Measurements from ENCODE around the gene MRPL39.

MRPL39 gene

DNA sequence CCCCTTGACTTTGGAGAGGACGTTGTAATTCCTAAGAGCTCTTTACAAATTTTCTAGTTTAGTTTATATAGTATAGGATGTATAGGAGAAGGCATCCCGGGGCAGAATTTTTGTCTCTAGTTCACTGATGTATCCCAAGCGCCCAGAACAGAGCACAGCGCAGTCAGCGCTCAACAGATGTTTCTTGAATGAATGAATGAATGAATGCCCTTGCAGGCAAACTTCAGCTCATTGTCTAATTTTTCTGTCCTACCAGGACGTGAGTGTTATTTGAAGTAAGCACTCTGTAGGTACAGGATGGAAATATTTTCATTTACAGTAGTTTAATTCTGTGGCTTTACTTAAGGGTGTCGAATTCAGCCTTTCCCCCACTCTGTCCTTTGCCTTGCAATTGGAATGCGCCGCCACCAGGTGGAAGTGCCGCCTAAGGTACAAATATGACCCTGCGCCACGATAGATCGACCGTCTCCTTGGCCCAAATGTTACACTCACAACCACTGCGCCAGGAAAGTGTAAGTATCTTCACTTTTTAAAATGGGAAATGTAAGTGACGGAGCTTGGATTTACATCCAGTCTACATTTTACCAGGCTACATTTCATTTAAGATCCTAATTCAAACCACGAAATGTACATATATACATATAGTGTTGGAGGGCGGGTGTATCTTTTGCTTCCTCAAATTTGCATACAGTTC lies 910 bp upstream of the MRPL39 start:
- DNase-seq = peak in 1 of 2 experiments; percentile 20

DNA sequence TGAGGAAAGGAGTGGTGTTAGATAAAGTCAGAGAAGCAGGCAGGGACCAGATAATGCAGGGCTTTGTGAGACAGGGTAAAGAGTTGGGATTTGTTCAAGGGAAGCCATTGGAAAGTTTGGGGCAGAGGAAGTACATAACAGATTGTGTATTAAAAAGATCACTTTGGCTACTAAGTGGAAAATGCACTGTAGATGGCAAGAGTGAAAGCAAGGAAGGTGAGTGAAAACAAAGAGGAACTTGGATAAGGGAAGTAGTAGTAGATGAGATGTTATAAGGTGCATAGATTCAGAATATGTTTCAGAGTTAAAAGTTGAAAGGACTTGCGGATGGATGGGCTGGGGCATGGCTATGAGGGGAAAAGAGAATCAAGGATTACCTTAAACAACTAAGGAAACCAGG lies 17.4 kb downstream of the MRPL39 start:
- DNase-seq = no peak

DNA sequence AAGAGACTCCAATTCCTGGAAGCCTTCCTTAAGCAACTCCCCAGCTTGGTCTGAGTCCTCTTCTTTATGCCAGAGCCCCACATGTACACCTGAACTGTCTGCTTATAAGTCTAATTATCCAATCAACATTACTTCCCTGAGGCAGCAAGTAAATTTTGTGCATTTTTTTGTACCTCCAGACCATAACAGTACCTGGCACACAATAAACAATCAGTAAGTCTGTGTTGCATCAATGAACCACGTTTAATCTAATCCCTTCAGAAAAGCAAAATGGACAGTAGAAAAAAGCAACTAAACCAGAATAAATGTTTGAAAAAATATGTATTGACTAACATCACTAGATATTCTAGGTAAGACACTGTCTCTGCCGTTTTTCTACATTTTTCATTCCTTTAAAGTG lies 20.5 kb downstream of the MRPL39 start:
- DNase-seq = no peak

DNA sequence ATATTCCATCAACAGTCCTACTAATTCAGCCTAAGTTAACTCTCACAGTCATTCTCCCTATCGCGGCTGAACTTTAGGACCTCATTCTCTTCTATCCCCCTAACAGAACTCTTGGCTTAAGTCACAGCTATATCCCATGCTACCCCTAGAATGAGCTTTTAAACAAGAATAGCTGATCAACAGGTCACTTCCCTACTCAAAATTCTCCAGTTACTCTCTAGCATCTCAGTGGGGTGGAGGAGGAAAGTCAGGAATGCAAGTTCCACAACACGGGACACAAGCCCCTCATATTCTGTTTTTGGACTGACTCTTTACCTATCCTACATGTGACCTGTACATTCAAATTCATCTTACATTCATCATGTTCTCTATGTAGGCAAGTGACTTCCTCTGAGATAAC lies 21.0 kb downstream of the MRPL39 start:
- no peak for DNase-seq

DNA sequence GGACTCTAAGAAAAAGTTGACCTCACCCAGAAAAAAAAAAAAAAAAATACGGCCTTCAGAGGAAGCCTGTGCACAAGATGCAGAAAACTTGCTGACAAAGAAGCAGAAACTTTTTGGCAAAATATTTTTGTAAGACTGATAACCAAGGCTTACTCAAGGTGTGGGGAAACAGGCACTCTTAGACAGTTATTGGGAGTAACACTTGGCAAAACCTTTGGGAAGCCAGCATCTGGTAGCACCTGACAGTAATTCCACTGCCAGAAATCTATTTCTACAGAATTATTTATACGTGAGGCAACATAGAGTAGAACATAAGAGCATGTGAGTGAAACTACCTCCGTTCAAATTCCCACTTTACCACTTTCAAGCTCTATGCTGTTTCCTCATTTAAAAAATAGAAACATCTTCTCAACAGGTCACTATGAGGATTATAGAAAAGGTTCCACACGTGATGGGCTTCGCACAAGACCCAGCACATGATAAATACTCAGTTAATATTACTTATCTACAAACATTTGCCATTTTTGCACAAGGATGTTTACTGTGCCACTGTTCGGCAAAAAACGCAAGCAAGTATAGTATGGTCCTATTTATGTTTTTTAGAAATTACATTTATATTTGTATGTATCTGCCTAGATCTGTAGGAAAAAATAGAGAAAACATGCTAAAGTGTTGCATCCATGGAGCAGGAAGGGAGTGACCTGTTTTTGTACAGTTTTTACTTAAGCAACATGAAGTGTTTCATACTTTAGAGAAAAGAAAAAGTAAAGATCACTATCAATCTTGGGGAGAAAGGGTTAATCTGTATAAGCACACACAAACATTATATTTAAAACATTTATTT lies 22.2 kb downstream of the MRPL39 start:
- no peak for DNase-seq

DNA sequence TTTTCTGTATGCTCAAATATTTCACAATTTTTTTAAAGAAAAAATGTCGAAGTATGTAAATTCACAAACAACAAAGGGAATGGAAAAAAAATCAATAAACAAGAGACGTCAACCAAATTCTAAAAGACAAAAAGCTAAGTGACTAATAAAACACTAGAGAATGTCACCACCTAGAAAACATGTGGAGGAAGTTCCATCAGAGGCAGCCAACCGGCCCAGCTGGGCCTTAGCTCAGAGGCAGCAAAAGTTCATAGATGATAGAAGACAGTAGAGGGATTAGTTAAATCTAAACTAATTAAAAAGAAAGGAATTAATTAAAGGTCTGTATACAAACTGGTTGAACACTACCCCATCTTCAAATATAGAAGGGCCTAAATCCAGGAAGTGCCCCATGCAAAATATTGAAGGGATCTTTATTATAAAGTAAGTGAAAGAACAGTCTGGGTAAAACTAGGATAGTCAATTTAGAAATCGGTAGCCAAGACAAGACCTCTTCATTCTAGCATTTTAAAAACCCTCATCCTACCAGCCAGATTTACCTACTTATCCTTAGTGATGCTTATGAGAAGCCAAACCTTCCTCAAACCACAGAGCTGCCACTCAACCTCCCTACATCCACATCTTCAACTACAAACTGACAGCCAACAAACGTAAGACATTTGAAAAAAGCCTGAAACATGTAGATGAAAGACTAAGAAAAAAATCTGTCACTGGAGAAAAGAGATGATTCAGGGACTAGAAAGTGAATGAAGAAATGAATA lies 23.7 kb downstream of the MRPL39 start:
- no peak for DNase-seq

DNA sequence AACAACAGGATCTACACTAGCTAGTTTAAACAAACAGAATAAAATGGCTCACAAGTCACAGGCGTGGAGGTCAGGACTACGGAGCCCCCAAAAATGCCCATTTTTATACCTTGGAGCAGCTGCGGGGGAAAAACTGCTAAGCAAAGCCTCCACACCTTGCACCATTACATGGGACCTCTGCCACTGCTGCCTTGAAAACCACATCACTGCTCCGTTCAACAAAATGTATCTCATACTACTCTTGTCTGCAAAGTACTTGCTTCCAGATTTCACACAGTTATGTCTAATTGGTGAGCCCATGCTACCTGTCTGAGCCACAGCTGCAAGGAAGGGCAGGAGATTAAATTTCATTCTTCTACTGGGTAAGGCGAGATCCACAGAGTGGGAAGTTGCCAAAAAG lies 24.4 kb downstream of the MRPL39 start:
- DNase-seq = no peak

DNA sequence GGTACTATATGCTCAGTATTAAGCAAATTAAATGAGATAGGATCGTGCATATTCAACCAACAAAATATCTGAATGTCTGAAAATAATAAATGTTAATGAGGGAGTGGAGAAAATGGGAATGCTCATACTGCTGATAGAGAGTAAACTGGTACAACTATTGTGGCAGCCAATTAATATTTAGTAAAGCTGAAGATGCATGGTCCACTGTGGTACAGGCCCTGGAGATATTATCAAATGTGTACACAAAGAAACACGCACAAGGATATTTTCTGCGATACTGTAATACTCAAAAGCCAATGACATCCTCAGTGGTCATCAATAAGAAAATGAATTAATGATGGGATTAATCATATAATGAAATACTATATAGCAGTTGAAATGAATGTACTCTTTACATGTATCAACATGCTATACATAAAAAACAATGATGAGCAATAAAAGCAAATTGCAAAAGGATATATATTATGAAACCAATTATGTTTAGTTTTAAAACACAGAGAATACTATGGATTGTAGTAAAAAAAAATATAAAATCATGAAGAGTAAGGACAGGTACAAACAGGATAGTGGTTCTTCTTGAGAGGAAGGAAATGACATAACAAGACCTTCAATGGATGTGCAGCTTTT lies 25.0 kb downstream of the MRPL39 start:
- no peak for DNase-seq

DNA sequence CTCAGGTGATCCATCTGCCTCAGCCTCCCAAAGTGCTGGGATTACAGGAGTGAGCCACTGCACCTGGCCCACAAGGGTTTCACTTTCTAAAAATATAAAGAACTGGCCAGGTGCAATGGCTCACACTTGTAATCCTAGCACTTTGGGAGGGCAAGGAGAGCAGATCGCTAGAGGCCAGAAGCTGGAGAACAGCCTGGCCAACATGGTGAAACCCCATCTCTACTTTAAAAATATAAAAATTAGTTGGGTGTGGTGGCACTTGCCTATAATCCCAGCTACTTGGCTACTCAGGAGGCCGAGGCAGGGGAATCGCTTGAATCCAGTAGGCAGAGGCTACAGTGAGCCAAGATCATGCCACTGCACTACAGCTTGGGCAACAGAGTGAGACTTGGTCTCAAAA lies 25.7 kb downstream of the MRPL39 start:
- DNase-seq = no peak

DNA sequence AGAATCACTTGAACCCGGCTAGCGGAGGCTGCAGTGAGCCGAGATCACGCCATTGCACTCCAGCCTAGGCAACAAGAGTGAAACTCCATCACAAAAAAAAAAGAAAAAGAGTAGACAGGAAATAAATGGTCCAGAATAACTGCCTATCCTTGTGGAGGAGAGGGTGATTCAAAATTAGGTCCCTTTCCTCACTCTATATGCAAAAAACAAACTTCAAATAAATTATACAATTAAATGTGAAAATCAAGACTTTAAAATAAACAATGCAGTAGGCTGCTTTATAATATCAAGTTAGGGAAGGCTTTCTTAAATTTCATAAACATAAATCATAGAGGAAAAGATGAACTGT lies 26.4 kb downstream of the MRPL39 start:
- DNase-seq = no peak

DNA sequence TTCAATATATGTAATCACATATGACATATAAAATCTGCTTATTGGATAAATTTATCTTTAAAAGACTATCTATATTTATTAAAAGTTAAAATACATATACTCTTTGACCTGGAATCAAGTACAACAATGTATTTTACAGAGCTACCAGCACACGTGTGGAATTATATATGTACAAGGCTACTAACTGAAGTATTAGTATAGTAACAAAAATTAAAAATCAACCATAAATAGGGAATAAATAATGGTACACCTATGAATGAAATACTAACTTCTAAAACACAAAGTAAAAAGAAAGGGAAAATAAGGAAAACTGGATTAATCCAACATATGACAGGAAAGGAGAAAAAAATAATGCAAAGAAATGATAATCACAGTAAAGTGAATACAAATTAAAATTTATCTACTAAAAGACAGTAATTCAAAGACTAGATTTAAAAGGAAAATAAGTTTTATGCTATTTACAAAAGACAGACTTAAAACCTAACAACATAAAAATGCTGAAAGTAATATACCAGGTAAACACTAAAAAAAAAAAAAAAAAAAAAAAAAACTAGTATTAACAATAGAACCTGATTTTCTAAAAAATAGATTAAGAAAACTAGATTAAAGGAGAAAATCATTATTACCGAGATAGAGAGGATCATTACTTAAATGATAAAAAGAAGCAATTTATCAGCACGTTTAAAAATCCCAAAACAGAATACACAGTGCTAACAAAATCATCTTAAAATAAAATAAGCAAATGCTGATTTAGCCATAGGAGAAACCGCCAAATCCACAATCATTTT lies 27.9 kb downstream of the MRPL39 start:
- no peak for DNase-seq

DNA sequence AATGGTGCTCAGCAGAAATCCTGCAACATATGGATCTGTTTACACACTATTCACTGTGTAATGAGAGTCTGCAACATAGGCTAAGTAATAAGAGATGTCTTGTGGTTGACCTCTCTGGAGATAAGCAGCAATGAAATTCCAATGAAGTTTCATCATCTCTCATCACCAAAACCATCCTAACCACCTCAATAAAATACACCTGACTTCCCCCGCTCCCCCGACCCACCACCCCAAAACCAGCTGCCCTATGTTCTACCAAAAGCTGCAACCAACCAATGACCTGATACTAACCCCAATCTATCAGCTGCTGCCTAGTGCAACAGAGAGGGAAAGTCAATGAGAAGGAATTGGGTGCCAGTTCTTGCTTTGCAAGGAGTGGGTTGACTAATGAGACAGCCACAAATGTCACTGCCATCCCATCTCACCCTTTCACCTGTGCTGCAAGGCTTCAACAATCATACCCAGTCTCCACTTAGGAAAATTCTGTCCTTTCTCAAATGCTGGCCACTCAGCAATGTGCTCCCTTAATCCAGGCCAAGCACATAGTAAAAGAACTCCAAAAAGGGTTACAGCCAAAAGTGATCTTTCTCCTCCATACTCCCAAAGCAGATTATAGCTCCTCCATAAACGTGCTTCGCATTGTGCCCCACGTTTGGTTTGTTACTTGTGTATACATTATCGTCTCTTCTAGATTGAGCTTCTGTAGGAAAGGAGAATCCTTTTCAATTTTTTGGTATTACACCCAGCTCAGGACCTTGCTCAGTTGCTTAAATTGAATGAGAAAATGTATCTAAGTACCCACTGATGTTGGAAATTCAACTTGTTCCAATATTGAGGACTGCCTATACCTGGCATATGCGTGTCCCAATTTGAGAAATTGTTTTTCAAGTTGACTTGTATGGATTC lies 29.0 kb downstream of the MRPL39 start:
- DNase-seq = no peak

DNA sequence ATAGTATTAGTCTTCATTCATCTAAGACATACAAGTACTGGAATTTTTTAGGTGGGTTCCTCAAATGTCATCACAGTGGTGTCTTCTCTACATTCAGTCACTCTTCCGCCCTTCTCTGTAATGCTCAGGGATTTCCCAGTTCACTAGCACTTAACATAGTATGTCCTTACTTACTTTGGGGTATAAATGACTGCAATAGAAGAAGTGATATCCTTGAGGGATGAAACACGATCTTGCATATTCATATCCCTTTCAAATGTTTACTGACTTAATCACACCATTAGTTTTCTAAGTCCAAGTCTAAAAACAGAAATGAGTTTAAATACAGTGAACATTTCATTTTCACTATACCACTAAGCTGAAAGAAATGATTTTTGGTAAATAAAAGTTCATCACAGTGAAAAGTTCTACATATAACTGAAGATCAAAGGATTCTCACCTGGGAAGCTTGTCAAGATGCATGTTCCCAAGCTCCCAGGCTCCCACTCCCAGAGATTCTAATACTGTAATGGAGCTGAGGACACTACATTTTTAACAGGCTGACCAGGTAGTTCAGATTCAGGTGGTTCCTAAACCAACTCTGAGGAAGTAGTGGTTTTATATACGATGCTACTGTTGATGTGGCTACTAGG lies 29.7 kb downstream of the MRPL39 start:
- no peak for DNase-seq

DNA sequence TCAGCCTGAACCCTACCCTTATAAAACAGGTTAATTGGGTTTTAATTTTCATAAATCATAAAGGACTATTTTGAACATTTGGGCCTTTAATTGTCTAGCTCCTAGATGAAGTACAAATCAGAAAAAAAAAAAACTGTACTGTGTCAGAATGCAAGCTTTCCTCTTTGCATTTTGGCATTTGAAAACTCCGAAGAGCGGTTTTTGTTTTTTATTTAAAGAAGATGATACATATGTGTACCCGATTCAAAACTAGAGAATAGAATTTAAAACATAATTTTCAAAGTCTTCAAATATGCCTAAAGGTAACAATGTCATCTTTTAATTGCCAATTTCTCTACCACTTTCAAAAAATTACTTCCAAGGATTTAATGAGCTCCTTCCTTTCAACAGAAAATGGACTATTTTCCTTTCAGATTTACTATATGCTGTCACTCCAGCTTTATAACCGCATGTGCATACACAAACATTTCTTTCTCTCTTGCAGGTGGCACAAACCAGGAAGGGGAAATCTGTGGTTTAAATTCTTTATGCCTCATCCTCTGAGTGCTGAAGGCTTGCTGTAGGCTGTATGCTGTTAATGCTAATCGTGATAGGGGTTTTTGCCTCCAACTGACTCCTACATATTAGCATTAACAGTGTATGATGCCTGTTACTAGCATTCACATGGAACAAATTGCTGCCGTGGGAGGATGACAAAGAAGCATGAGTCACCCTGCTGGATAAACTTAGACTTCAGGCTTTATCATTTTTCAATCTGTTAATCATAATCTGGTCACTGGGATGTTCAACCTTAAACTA lies 33.7 kb downstream of the MRPL39 start:
- no peak for DNase-seq

DNA sequence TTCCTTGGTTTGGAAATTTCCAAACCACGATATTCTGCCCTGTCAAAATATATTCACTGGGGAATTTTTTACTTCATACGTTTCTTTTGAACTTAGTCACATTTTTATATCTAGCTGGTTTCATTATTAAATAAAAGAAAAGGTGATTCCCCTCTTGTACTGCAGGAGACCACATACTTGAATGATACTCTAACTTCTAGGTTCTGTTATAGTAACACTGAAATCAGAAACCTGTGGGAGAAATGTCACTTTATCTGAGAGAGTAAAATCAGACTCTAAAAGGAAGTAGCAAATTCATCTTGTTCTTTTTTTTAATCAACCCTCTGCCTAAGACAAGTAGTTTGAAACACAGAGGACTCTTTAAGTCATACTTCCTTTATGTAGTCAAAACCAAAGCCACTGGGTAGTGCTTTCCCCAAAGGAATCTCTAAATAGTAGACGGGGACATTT lies 34.4 kb downstream of the MRPL39 start:
- DNase-seq = no peak

DNA sequence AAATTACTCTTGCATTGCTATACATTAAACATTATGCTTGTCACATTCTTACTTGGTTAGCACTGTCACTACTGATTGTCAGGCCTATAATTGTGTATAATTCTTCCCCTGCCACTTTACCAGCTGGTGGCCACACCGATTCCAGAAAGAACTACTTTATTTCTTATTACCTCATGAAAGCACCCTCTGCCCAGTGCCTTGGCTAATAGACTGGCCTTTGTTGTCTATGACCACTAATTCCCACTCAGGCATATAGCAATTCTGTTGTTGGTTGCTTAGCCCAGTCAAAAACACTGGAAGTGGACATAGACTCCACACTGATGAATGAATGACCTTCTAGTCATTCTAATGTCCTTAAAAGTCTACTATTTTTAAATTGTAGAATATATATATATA lies 35.6 kb downstream of the MRPL39 start:
- DNase-seq = no peak

DNA sequence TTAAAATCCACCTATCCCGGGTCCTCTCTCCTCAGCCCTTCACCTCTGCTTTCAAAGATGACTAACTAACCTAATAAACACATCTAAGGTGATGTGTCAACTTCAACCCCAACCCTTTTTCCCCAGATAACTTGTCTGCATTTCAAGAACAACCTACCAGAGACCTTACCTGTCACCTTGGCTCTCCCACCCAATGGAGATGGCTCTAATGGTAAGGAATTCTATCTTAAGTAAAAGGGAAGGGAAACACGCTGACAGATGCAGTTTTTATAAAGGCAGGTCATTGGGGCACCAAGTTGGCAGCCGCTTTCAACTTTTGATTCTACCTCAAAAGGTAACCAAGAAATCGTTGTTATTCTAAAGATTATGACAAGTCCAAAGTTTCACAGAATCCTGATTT lies 37.6 kb downstream of the MRPL39 start:
- no peak for DNase-seq

DNA sequence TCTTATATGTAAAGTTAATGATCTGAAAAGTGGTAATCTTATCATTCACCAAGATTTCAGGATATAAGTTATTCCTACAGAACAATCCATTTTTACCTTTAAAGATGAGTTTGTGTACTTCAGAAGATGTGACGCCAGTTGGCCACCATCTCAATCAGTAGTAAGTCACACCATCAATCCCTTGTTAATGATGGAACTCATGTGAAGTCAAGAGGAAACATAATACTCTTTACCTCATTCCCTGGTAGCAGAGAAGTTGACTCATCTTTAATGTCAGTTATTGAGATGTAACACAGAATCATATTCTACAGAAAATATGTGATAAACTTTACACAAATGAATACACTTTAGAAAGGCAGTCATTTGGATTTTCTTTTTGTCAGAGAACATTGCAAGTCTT lies 38.2 kb downstream of the MRPL39 start:
- no peak for DNase-seq

DNA sequence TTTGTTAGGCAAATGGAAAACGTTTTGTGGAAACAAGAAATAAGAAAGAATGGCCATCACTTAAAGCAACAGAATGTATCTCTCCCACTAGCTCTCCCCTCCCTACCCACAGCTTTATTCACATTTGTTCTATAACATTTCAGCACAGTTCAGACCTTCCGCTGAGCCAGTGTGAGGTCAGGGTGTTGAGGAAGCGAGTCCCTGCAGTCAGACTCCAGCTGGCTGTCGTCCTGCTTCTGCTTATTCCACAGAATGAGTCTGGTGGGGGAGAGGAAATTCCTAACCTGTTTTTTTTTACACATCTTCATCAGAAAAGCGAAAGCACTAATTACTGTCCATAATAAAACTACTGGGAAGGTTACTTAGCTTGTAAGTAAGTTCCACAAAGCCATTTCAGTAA lies 39.0 kb downstream of the MRPL39 start:
- no peak for DNase-seq

DNA sequence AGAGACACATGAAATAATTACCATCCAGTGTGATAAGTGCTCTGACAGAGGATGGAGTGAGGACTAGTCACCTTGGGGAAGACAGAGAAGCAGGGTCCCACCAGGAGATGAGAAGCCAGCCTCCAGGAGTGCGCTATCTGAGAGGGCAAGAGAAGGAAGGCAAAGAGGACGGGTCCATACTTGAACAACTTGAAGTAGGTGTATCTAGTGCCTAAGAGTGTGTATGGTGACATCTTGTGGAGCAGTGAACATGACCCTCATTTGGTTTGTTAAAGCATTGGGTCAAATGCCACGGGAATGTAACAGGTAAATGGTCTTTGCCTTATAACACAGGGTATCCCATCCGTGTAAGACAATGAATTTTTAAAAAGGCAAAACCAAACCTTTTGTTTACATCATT lies 39.8 kb downstream of the MRPL39 start:
- no peak for DNase-seq
